ENCODE measurements around the gene NAT8L.

DNA sequence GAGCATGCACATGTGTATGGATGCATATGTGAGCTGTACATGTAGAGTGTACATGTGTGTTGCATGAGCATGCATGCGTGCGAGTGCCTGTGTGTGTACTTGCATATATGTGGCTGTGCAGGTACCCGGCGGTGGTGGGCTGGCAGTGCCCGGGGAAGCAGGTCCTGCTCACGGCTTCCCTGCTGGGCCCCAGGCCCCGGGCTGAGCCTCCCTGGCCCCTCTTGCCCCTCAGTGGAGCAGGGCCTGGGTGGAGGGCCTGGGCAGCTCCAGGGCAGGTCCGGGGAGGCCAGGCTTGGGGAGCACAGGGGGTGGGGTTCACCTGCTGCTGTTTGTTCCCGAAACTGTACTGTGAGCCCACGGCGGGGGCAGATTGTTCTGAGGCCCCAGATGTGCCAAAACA lies 9.4 kb downstream of the NAT8L start:
- TF ChIP-seq, protein P1, sequence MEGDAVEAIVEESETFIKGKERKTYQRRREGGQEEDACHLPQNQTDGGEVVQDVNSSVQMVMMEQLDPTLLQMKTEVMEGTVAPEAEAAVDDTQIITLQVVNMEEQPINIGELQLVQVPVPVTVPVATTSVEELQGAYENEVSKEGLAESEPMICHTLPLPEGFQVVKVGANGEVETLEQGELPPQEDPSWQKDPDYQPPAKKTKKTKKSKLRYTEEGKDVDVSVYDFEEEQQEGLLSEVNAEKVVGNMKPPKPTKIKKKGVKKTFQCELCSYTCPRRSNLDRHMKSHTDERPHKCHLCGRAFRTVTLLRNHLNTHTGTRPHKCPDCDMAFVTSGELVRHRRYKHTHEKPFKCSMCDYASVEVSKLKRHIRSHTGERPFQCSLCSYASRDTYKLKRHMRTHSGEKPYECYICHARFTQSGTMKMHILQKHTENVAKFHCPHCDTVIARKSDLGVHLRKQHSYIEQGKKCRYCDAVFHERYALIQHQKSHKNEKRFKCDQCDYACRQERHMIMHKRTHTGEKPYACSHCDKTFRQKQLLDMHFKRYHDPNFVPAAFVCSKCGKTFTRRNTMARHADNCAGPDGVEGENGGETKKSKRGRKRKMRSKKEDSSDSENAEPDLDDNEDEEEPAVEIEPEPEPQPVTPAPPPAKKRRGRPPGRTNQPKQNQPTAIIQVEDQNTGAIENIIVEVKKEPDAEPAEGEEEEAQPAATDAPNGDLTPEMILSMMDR (IDR thresholded peaks at IDR 0.05; ENCODE audit: insufficient read depth, low read depth, low read length) = no peak
- TF ChIP-seq EZH2 (IDR thresholded peaks at IDR 0.05; ENCODE audit: insufficient read depth, low read length) = no peak

Data from astrocyte (in vitro differentiated cells and primary cell).